Measurements from ENCODE around the gene APLF. TPM values are rescaled to one million over a fixed set of nuclear protein-coding genes. Genes with fewer than 3 reads are reported as not detected.

APLF gene
- total and polyA plus RNA-seq, 7 donors: 0.52 to 4.3 (median 2.8) TPM

- Histone ChIP-seq H3K9me3 (no peaks in the 10 kb centered on the region), H3K4me3 (no peak overlapping the region), H3K27me3 (ENCODE audit: insufficient read depth in 3 of 3, low read length in 2 of 3) (no peaks in the 10 kb centered on the region), H3K36me3 (ENCODE audit: insufficient read depth in 1 of 2, low read depth in 1 of 2) (peaks cover 0 to 5% of the 10 kb centered on the region in 2 donors), H3K27ac (no peak overlapping the region), H3K4me1 (no peaks in the 10 kb centered on the region)
- 91 to 97% (median 91%) methylated on average over 4 of the region's 4 CpGs for WGBS, 3 donors
- TF ChIP-seq CTCF (IDR thresholded peaks at IDR 0.05): no peak
- no peak for ATAC-seq
- intact Hi-C loops (cut with DNase I): no loop called here
- DNase-seq: no peak
Measured at GRCh38 chr2:68537011-68537410, 69.6 kb downstream of the APLF start.

- TF ChIP-seq CTCF (IDR thresholded peaks at IDR 0.05): no peak
- Histone ChIP-seq H3K27ac (no peak overlapping the region), H3K9me3 (no peaks in the 10 kb centered on the region), H3K27me3 (ENCODE audit: insufficient read depth in 3 of 3, low read length in 2 of 3) (no peaks in the 10 kb centered on the region), H3K4me1 (no peaks in the 10 kb centered on the region), H3K36me3 (ENCODE audit: insufficient read depth in 1 of 2, low read depth in 1 of 2) (peaks cover 0 to 5% of the 10 kb centered on the region in 2 donors), H3K4me3 (no peak overlapping the region)
- 48 to 59% (median 58%) methylated on average over 2 of the region's 2 CpGs for WGBS, 3 donors
- intact Hi-C loops (cut with DNase I): no loop called here
- DNase-seq: no peak
- ATAC-seq: no peak
Measured at GRCh38 chr2:68537809-68538208, 70.4 kb downstream of the APLF start.

GRCh38 chr2:68544811-68545210 is 77.4 kb downstream of the APLF start:
- H3K27me3 ChIP-seq (ENCODE audit: insufficient read depth in 3 of 3, low read length in 2 of 3): no peaks in the 10 kb centered on the region
- no peaks in the 10 kb centered on the region for H3K9me3 ChIP-seq
- DNase-seq: no peak
- ATAC-seq: no peak
- no peak for TF ChIP-seq CTCF (IDR thresholded peaks at IDR 0.05)
- intact Hi-C loops (cut with DNase I): no loop called here
- H3K27ac ChIP-seq: no peak overlapping the region
- peaks cover 0 to 16% of the 10 kb centered on the region in 2 donors for H3K36me3 ChIP-seq (ENCODE audit: insufficient read depth in 1 of 2, low read depth in 1 of 2)
- 93 to 97% (median 94%) methylated on average over 2 of the region's 2 CpGs for WGBS, 3 donors
- H3K4me1 ChIP-seq: no peaks in the 10 kb centered on the region
- no peak overlapping the region for H3K4me3 ChIP-seq

- WGBS, 3 donors: 67 to 85% (median 71%) methylated on average over 1 of the region's 1 CpG
- intact Hi-C loops (cut with DNase I): no loop called here
Measured at GRCh38 chr2:68548396-68548795, 81.0 kb downstream of the APLF start.

More at GRCh38 chr2:68548396-68548795, 81.0 kb downstream of the APLF start:
- TF ChIP-seq CTCF (IDR thresholded peaks at IDR 0.05): no peak
- H3K9me3 ChIP-seq: no peaks in the 10 kb centered on the region
- ATAC-seq (no peak), DNase-seq (no peak)
- H3K4me3 ChIP-seq: no peak overlapping the region
- H3K27ac ChIP-seq: no peak overlapping the region
- H3K4me1 ChIP-seq: no peaks in the 10 kb centered on the region
- H3K27me3 ChIP-seq (ENCODE audit: insufficient read depth in 3 of 3, low read length in 2 of 3): no peaks in the 10 kb centered on the region
- H3K36me3 ChIP-seq (ENCODE audit: insufficient read depth in 1 of 2, low read depth in 1 of 2): peaks cover 0 to 16% of the 10 kb centered on the region in 2 donors

Data from psoas muscle (tissue), 8 donors.